GM12873 (cell line): ENCODE results near the gene CCNY.
A peak's percentile ranks its signal among the peaks of the same experiment; 100 is the strongest.

Source experiments
- CTCF ChIP-seq: IDR thresholded peaks from 2 replicates; pipeline ENCODE4 v1.5.1; 2012; ENCODE audit warnings: low read depth, mild to moderate bottlenecking, moderate library complexity, low read length, control low read depth; ENCODE audit not compliant: insufficient read depth; ENCODE audit errors: missing control alignments

Gene CCNY

GRCh38 chr10:35379226-35380137 lies 43.2 kb downstream of the CCNY start:
- TF ChIP-seq CTCF = peak; percentile 31

GRCh38 chr10:35382096-35382495 lies 45.8 kb downstream of the CCNY start:
- TF ChIP-seq CTCF = no peak

GRCh38 chr10:35384265-35384868 lies 48.1 kb downstream of the CCNY start:
- no peak for TF ChIP-seq CTCF

GRCh38 chr10:35386594-35387174 lies 50.4 kb downstream of the CCNY start:
- no peak for TF ChIP-seq CTCF

- TF ChIP-seq CTCF = no peak
These were observed 51.5 kb downstream of the CCNY start for GRCh38 chr10:35387768-35388167.

GRCh38 chr10:35388197-35388596 lies 51.9 kb downstream of the CCNY start:
- no peak for TF ChIP-seq CTCF

- TF ChIP-seq CTCF = no peak
These were observed 52.4 kb downstream of the CCNY start for GRCh38 chr10:35388682-35389081.
